K562 (cell line): Measurements from ENCODE around the gene SEC11A. TPM values are rescaled to one million over a fixed set of nuclear protein-coding genes. Genes with fewer than 3 reads are reported as not detected.

Source experiments
- ATF7 ChIP-seq: fragments of 450-650 bp; IDR thresholded peaks from 2 replicates; pipeline ENCODE4 v1.7.1; 2014; ENCODE audit warnings: mild to moderate bottlenecking, moderate library complexity
- JUN ChIP-seq, 2 experiments: sonication (generic) in 1 of 2; formaldehyde crosslinking in 1 of 2; IDR thresholded peaks; 2 replicates each; pipeline versions ENCODE4 v1.6.1 to v1.8.0; 2012 to 2022; ENCODE audit warnings: borderline replicate concordance in 2 of 2, mild to moderate bottlenecking in 2 of 2, improper control_type of control experiment in 1 of 2, low read depth in 1 of 2, low read length in 1 of 2, missing genetic modification reagents in 1 of 2
- MECOM ChIP-seq: fragments of 250-450 bp; sonication (Bioruptor Pico); IDR thresholded peaks from 2 replicates; pipeline ENCODE4 v1.8.0; 2022; ENCODE audit warnings: inconsistent platforms
- MXI1 ChIP-seq: IDR thresholded peaks from 2 replicates; pipeline ENCODE4 v1.6.1; 2011; ENCODE audit warnings: low read depth, mild to moderate bottlenecking, improper control_type of control experiment, low read length
- NBN ChIP-seq: fragments of 450-650 bp; IDR thresholded peaks from 2 replicates; pipeline ENCODE4 v1.6.1; 2016; ENCODE audit warnings: low read depth, mild to moderate bottlenecking
- NR2C2 ChIP-seq, 2 experiments: fragments of 200-800 bp in 1 of 2; sonication (Bioruptor generic) in 1 of 2; sonication (generic) in 1 of 2; formaldehyde crosslinking in 1 of 2; IDR thresholded peaks; 2 replicates each; pipeline versions ENCODE4 v1.6.1 to v1.8.0; 2016 to 2022; ENCODE audit warnings: mild to moderate bottlenecking in 1 of 2, missing compliant biosample characterization in 1 of 2, missing genetic modification characterization in 1 of 2, missing genetic modification reagents in 1 of 2
- RFX1 ChIP-seq: fragments of 450-650 bp; IDR thresholded peaks from 2 replicates; pipeline ENCODE4 v1.6.1; 2016; ENCODE audit warnings: mild to moderate bottlenecking, moderate library complexity
- SRSF7 ChIP-seq: fragments of 200-400 bp; formaldehyde crosslinking; optimal IDR thresholded peaks from 2 replicates; pipeline ENCODE3; 2017; ENCODE audit warnings: mild to moderate bottlenecking, low read depth, low read length
- SUPT5H ChIP-seq: fragments of 450-650 bp; IDR thresholded peaks from 2 replicates; pipeline ENCODE4 v1.6.1; 2016
- ZFX ChIP-seq: sonication (generic); formaldehyde crosslinking; IDR thresholded peaks from 2 replicates; pipeline ENCODE4 v1.8.0; 2022; ENCODE audit warnings: mild to moderate bottlenecking, missing genetic modification reagents, moderate library complexity
- ZNF175 ChIP-seq: fragments of 200-800 bp; sonication (Bioruptor generic); IDR thresholded peaks from 2 replicates; pipeline ENCODE4 v1.6.1; 2016; ENCODE audit warnings: low read depth, mild to moderate bottlenecking, missing genetic modification characterization, missing compliant biosample characterization
- ZNF212 ChIP-seq: fragments of 450-650 bp; formaldehyde crosslinking; IDR thresholded peaks from 2 replicates; pipeline ENCODE4 v1.4.0; 2020; ENCODE audit warnings: mild to moderate bottlenecking
- ZNF384 ChIP-seq: IDR thresholded peaks from 2 replicates; pipeline ENCODE4 v1.6.1; 2012; ENCODE audit warnings: low read depth, low read length, improper control_type of control experiment
- polyA plus RNA-seq, 8 experiments: library from polyadenylated mRNA; depleted of rRNA in 4 of 8; stranded (reverse) in 5 of 8; unstranded in 3 of 8; fragments of >200 nt; fragmentation: Nextera tagmentation in 2 of 8; fragmentation: Illumina TruSeq in 1 of 8; extraction: Ambion mirVana in 2 of 8; extraction: Trizol in 1 of 8; gene quantifications; 2 replicates each; pipeline versions ENCODE4 v1.2.1 to v1.2.3, GENCODE V29; 2011 to 2014; ENCODE audit warnings: inconsistent platforms in 1 of 8, missing spikeins in 1 of 8
- total RNA-seq, 7 experiments: library from RNA; depleted of rRNA in 6 of 7; stranded (reverse); fragments of >200 nt in 6 of 7; fragmentation: Illumina TruSeq in 2 of 7; extraction: Trizol in 2 of 7; gene quantifications; 2 replicates each; pipeline versions ENCODE4 v1.2.1 to v1.2.3, GENCODE V29; 2011 to 2021; ENCODE audit warnings: low replicate concordance in 1 of 7
- TF ChIP-seq, protein P1 (sequence below): fragments of 450-650 bp; IDR thresholded peaks from 2 replicates; pipeline ENCODE4 v1.6.1; 2018; ENCODE audit not compliant: partially characterized antibody
- TF ChIP-seq, protein P2 (sequence below): IDR thresholded peaks from 2 replicates; pipeline ENCODE4 v1.6.1; 2011; ENCODE audit not compliant: insufficient read length; ENCODE audit errors: extremely low read depth
- TF ChIP-seq, protein P3 (sequence below), 2 experiments: fragments of 250-450 bp in 1 of 2; fragments of 450-650 bp in 1 of 2; sonication (Bioruptor Pico) in 1 of 2; IDR thresholded peaks; 2 replicates each; pipeline versions ENCODE4 v1.6.1 to v1.8.0; 2016 to 2021; ENCODE audit warnings: mild to moderate bottlenecking in 2 of 2, moderate library complexity in 2 of 2, missing compliant biosample characterization in 1 of 2, missing genetic modification characterization in 1 of 2
- TF ChIP-seq, protein P4 (sequence below), 3 experiments: fragments of 200-800 bp in 1 of 3; fragments of 250-450 bp in 1 of 3; fragments of 450-650 bp in 1 of 3; sonication (Bioruptor Pico) in 1 of 3; sonication (Bioruptor generic) in 1 of 3; formaldehyde crosslinking in 1 of 3; IDR thresholded peaks; 2 replicates each; pipeline versions ENCODE4 v1.6.1 to v1.8.0; 2016 to 2022; ENCODE audit warnings: mild to moderate bottlenecking in 2 of 3, missing genetic modification characterization in 2 of 3, missing compliant biosample characterization in 1 of 3, moderate library complexity in 1 of 3

The SEC11A gene
- total and polyA plus RNA-seq, 9 of the 15 experiments (the other 6 are each of a cell fraction or from before 2014, with no cell fraction given): 175 to 310 (median 229) TPM

DNA sequence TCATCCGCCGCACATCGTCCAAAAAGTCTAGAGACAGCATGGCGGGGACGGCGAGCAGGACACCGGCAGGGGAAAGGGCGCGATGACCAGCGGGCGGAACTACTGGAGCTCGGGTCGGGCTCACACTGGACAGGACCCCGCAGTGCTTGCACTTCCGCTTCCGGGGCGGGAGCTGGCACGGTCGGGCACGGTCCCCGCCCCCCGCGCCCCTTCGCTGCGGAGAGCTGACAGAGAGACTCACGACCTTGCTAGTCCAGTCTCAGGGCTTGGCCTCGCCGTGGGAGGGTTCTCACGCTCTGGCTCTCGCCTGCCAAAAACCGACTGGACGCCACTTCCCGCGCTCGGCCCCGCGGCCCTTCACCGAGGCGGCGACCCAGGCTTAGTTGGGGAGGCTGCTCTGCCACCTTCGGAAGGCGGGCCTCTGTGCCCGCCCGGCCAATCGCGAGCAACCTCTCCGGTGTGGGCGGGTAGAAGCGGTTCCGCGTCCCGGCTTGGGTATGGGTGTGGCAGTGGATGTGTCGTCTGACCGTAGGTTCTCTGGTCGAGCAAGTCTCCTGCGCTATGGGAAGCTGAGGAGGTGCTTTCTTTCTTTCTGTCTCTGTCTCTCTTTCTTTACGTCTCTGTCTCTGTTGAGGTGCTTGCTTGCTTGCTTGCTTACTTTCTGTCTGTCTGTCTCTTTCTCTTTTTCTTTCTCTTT lies at the start of gene SEC11A (continued):
- TF ChIP-seq, protein P1, sequence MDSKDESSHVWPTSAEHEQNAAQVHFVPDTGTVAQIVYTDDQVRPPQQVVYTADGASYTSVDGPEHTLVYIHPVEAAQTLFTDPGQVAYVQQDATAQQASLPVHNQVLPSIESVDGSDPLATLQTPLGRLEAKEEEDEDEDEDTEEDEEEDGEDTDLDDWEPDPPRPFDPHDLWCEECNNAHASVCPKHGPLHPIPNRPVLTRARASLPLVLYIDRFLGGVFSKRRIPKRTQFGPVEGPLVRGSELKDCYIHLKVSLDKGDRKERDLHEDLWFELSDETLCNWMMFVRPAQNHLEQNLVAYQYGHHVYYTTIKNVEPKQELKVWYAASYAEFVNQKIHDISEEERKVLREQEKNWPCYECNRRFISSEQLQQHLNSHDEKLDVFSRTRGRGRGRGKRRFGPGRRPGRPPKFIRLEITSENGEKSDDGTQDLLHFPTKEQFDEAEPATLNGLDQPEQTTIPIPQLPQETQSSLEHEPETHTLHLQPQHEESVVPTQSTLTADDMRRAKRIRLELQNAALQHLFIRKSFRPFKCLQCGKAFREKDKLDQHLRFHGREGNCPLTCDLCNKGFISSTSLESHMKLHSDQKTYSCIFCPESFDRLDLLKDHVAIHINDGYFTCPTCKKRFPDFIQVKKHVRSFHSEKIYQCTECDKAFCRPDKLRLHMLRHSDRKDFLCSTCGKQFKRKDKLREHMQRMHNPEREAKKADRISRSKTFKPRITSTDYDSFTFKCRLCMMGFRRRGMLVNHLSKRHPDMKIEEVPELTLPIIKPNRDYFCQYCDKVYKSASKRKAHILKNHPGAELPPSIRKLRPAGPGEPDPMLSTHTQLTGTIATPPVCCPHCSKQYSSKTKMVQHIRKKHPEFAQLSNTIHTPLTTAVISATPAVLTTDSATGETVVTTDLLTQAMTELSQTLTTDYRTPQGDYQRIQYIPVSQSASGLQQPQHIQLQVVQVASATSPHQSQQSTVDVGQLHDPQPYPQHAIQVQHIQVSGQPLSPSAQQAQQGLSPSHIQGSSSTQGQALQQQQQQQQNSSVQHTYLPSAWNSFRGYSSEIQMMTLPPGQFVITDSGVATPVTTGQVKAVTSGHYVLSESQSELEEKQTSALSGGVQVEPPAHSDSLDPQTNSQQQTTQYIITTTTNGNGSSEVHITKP: peak; percentile 37
- TF ChIP-seq SRSF7 (no peak), MXI1 (peak; percentile 68; the same call in 1 of the 2 replicates), ZFX (peak; percentile 71), ATF7 (peak; percentile 76; the same call in 1 of the 2 replicates), JUN (IDR thresholded peaks at IDR 0.05; ENCODE audit: borderline replicate concordance, low read depth, low read length) (0 out of 2 replicates have a peak, but pooled peaks have one; percentile 8), JUN (CRISPR knock-in tag; IDR thresholded peaks at IDR 0.05; ENCODE audit: borderline replicate concordance) (no peak; the same call in 1 of the 2 replicates), SUPT5H (peak; percentile 88), ZNF175 (CRISPR knock-in tag) (no peak), NBN (no peak), ZNF212 (CRISPR knock-in tag) (no peak), ZNF384 (peak; percentile 5; the same call in 1 of the 2 replicates), RFX1 (no peak), MECOM (CRISPR knock-in tag) (no peak), NR2C2 (CRISPR knock-in tag; IDR thresholded peaks at IDR 0.05) (peak; percentile 98), NR2C2 (tag; IDR thresholded peaks at IDR 0.05) (peak; percentile 100)
- TF ChIP-seq, protein P2, sequence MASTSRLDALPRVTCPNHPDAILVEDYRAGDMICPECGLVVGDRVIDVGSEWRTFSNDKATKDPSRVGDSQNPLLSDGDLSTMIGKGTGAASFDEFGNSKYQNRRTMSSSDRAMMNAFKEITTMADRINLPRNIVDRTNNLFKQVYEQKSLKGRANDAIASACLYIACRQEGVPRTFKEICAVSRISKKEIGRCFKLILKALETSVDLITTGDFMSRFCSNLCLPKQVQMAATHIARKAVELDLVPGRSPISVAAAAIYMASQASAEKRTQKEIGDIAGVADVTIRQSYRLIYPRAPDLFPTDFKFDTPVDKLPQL: peak; percentile 72
- TF ChIP-seq, protein P3, sequence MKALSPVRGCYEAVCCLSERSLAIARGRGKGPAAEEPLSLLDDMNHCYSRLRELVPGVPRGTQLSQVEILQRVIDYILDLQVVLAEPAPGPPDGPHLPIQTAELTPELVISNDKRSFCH (CRISPR knock-in tag; IDR thresholded peaks at IDR 0.05): no peak
- TF ChIP-seq, protein P3 (tag; IDR thresholded peaks at IDR 0.05): peak; percentile 76
- TF ChIP-seq, protein P4, sequence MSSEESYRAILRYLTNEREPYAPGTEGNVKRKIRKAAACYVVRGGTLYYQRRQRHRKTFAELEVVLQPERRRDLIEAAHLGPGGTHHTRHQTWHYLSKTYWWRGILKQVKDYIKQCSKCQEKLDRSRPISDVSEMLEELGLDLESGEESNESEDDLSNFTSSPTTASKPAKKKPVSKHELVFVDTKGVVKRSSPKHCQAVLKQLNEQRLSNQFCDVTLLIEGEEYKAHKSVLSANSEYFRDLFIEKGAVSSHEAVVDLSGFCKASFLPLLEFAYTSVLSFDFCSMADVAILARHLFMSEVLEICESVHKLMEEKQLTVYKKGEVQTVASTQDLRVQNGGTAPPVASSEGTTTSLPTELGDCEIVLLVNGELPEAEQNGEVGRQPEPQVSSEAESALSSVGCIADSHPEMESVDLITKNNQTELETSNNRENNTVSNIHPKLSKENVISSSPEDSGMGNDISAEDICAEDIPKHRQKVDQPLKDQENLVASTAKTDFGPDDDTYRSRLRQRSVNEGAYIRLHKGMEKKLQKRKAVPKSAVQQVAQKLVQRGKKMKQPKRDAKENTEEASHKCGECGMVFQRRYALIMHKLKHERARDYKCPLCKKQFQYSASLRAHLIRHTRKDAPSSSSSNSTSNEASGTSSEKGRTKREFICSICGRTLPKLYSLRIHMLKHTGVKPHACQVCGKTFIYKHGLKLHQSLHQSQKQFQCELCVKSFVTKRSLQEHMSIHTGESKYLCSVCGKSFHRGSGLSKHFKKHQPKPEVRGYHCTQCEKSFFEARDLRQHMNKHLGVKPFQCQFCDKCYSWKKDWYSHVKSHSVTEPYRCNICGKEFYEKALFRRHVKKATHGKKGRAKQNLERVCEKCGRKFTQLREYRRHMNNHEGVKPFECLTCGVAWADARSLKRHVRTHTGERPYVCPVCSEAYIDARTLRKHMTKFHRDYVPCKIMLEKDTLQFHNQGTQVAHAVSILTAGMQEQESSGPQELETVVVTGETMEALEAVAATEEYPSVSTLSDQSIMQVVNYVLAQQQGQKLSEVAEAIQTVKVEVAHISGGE (CRISPR knock-in tag; IDR thresholded peaks at IDR 0.05): peak; percentile 92 to 99 (median 98)
